ENCODE results near the gene DUSP3.

Gene DUSP3

GRCh38 chr17:43759836-43760235 lies 18.9 kb downstream of the DUSP3 start:
- no peak for TF ChIP-seq CTCF (conservative IDR thresholded peaks at IDR 0.05; ENCODE audit: low read length)
- DNase-seq (ENCODE audit: low read depth): no peak
- no peak overlapping the region for H3K4me3 ChIP-seq (ENCODE audit: low read length)

DNA sequence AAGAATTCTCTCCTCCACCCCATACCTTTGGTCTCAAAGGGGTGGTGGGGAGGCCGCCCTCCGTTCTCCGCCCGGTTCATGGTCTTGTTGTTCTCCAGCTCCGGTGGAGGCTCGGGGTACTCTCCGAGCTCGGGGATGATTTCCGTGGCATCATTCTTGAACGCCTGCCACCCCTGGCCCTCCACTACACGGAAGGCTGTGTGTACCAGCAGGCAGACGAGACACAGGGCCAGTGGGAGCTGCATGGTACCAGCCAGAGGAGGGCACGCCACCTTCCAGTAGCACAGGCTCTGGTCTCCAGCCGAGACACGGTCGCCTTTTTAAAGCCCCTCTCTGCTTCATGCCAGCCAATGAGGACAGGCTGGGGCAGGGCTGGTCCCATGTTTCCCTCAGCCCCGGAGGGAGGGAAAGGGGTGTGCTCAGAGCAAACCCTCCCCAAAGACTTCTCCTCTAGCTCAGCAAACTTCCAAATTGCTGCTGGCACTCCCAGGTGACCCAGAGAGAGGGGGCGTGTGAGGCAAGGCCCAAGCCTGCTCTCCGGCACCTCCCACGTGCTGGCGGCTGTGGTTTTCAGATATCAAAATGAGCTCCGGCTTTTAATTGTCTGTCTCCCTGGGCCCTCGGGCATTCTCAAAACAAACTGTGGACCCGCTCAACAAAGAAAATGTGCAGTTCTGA lies 20.1 kb downstream of the DUSP3 start, which contains the start of gene SOST:
Gene SOST (minus strand): TSS at position 295 of the 678 bp plus-strand sequence. CDS start 50 bp downstream, at position 245.
- no peak within 1 kb of the TSS for H3K4me3 ChIP-seq (ENCODE audit: low read length)
- no peak for TF ChIP-seq CTCF (conservative IDR thresholded peaks at IDR 0.05; ENCODE audit: low read length)
- no peak for DNase-seq (ENCODE audit: low read depth)

DNA sequence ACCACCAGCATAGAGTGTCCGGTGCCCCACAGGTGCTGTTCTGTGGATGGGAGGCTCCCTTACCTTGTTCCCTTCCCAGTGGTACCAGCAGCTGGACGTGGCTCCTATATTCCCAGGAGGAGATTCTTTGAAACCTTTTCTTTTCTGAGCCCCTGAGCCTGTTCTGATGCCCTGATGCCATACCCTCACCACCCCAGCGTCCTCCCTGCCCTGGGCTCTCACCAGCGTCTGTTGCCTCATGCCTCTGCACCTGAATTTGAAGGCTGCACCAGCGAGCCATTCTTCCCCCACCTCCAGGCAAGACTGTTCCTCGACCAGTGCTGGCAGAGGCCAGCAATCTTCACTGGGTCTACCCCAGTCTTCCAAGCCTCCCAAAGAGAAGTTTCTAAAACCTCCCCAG lies 20.7 kb downstream of the DUSP3 start:
- TF ChIP-seq CTCF (conservative IDR thresholded peaks at IDR 0.05; ENCODE audit: low read length): no peak
- no peak for DNase-seq (ENCODE audit: low read depth)
- no peak overlapping the region for H3K4me3 ChIP-seq (ENCODE audit: low read length)

- no peak overlapping the region for H3K4me3 ChIP-seq (ENCODE audit: low read length)
- DNase-seq (ENCODE audit: low read depth): no peak
- TF ChIP-seq CTCF (conservative IDR thresholded peaks at IDR 0.05; ENCODE audit: low read length): no peak
Measured at GRCh38 chr17:43757171-43757660, 21.6 kb downstream of the DUSP3 start.

DNA sequence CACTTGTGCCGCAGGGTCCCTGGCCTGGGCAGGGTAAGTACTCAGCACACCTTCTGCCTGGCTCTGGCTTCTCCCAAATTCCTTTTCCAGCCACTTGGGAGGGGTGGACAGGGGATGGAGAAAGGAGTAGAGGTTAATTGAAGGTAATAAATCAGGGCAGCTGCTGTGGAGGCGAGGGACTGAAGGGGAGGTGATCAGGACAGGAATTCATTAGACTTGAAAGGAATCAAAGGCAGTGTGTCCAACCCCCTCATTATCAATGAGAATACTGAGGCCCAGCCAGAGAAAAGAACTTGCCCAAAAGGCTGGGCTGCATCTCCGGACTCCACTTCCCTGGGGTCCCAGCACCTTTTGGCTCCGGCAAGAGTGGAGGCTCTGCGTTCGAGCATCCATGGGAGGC lies 22.6 kb downstream of the DUSP3 start:
- no peak for TF ChIP-seq CTCF (conservative IDR thresholded peaks at IDR 0.05; ENCODE audit: low read length)
- no peak overlapping the region for H3K4me3 ChIP-seq (ENCODE audit: low read length)
- no peak for DNase-seq (ENCODE audit: low read depth)

GRCh38 chr17:43755389-43755875 lies 23.3 kb downstream of the DUSP3 start:
- no peak for DNase-seq (ENCODE audit: low read depth)
- H3K4me3 ChIP-seq (ENCODE audit: low read length): no peak overlapping the region
- no peak for TF ChIP-seq CTCF (conservative IDR thresholded peaks at IDR 0.05; ENCODE audit: low read length)

GRCh38 chr17:43754947-43755346 lies 23.8 kb downstream of the DUSP3 start:
- H3K4me3 ChIP-seq (ENCODE audit: low read length): no peak overlapping the region
- TF ChIP-seq CTCF (conservative IDR thresholded peaks at IDR 0.05; ENCODE audit: low read length): no peak

More at GRCh38 chr17:43754947-43755346, 23.8 kb downstream of the DUSP3 start:
- no peak for DNase-seq (ENCODE audit: low read depth)
